ENCODE measurements around the gene DLG2. TPM values are rescaled to one million over a fixed set of nuclear protein-coding genes. Genes with fewer than 3 reads are reported as not detected.

The DLG2 gene
- total and polyA plus RNA-seq, 4 donors = 0.30 to 5.5 (median 0.68) TPM

- WGBS = 66% methylated on average over 4 of the region's 4 CpGs
- no peak overlapping the region for H3K9ac ChIP-seq (ENCODE audit: low read depth in 1 of 2, low read length in 2 of 2)
These were observed 2186.0 kb downstream of the DLG2 start for GRCh38 chr11:83441171-83441570.

GRCh38 chr11:83438438-83438837, 2188.7 kb downstream of the DLG2 start:
- H3K9me3 ChIP-seq (ENCODE audit: control insufficient read depth in 4 of 4, low read length in 3 of 4) = no peaks in the 10 kb centered on the region
- 45% methylated on average over 2 of the region's 2 CpGs for WGBS
- no peaks in the 10 kb centered on the region for H3K4me1 ChIP-seq (ENCODE audit: control insufficient read depth in 4 of 4, insufficient read depth in 4 of 4, low read length in 3 of 4)
- H3K27me3 ChIP-seq (ENCODE audit: control insufficient read depth in 4 of 4, insufficient read depth in 4 of 4, low read length in 3 of 4) = no peaks in the 10 kb centered on the region
- no peaks in the 10 kb centered on the region for H3K36me3 ChIP-seq (ENCODE audit: control insufficient read depth in 4 of 4, insufficient read depth in 3 of 4, low read depth in 1 of 4, low read length in 3 of 4)
- DNase-seq (ENCODE audit: low spot score) = no peak
- no peak for TF ChIP-seq ZBTB33 (IDR thresholded peaks at IDR 0.05)
- TF ChIP-seq JUND (IDR thresholded peaks at IDR 0.05) = no peak
- TF ChIP-seq YY1 (IDR thresholded peaks at IDR 0.05) = no peak
- no peak for TF ChIP-seq GABPA (IDR thresholded peaks at IDR 0.05 in 1 of 2, conservative IDR thresholded peaks at IDR 0.05 in 1 of 2)
- TF ChIP-seq HNF4A (conservative IDR thresholded peaks at IDR 0.05) = no peak
- no peak for TF ChIP-seq RXRA (IDR thresholded peaks at IDR 0.05)
- no peak for TF ChIP-seq FOXA2 (IDR thresholded peaks at IDR 0.05)
- TF ChIP-seq SP1 (IDR thresholded peaks at IDR 0.05) = no peak
- no peak for TF ChIP-seq HNF4G (IDR thresholded peaks at IDR 0.05)
- TF ChIP-seq, protein P1, sequence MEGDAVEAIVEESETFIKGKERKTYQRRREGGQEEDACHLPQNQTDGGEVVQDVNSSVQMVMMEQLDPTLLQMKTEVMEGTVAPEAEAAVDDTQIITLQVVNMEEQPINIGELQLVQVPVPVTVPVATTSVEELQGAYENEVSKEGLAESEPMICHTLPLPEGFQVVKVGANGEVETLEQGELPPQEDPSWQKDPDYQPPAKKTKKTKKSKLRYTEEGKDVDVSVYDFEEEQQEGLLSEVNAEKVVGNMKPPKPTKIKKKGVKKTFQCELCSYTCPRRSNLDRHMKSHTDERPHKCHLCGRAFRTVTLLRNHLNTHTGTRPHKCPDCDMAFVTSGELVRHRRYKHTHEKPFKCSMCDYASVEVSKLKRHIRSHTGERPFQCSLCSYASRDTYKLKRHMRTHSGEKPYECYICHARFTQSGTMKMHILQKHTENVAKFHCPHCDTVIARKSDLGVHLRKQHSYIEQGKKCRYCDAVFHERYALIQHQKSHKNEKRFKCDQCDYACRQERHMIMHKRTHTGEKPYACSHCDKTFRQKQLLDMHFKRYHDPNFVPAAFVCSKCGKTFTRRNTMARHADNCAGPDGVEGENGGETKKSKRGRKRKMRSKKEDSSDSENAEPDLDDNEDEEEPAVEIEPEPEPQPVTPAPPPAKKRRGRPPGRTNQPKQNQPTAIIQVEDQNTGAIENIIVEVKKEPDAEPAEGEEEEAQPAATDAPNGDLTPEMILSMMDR (IDR thresholded peaks at IDR 0.05; ENCODE audit: low read depth, low read length, missing input control) = no peak
- TF ChIP-seq, protein P2, sequence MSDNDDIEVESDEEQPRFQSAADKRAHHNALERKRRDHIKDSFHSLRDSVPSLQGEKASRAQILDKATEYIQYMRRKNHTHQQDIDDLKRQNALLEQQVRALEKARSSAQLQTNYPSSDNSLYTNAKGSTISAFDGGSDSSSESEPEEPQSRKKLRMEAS (IDR thresholded peaks at IDR 0.05) = no peak
- no peak for TF ChIP-seq TAF1 (conservative IDR thresholded peaks at IDR 0.05)
- TF ChIP-seq EGR1 (IDR thresholded peaks at IDR 0.05; ENCODE audit: low read depth in 2 of 2) = no peak
- TF ChIP-seq NR2F2 (IDR thresholded peaks at IDR 0.05) = no peak
- TF ChIP-seq, protein P3, sequence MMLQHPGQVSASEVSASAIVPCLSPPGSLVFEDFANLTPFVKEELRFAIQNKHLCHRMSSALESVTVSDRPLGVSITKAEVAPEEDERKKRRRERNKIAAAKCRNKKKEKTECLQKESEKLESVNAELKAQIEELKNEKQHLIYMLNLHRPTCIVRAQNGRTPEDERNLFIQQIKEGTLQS (IDR thresholded peaks at IDR 0.05) = no peak
- no peak overlapping the region for H3K27ac ChIP-seq (ENCODE audit: low read depth in 1 of 2, low read length in 2 of 2)
- no peak overlapping the region for H3K9ac ChIP-seq (ENCODE audit: low read depth in 1 of 2, low read length in 2 of 2)
- no peak overlapping the region for H3K4me3 ChIP-seq (ENCODE audit: low read depth in 1 of 3, low read length in 3 of 3)

More at GRCh38 chr11:83441171-83441570, 2186.0 kb downstream of the DLG2 start:
- no peak overlapping the region for H3K4me3 ChIP-seq (ENCODE audit: low read depth in 1 of 3, low read length in 3 of 3)
- H3K27ac ChIP-seq (ENCODE audit: low read depth in 1 of 2, low read length in 2 of 2) = no peak overlapping the region
- H3K9me3 ChIP-seq (ENCODE audit: control insufficient read depth in 4 of 4, low read length in 3 of 4) = no peaks in the 10 kb centered on the region
- H3K36me3 ChIP-seq (ENCODE audit: control insufficient read depth in 4 of 4, insufficient read depth in 3 of 4, low read depth in 1 of 4, low read length in 3 of 4) = no peaks in the 10 kb centered on the region
- DNase-seq (ENCODE audit: low spot score) = no peak
- H3K4me1 ChIP-seq (ENCODE audit: control insufficient read depth in 4 of 4, insufficient read depth in 4 of 4, low read length in 3 of 4) = no peaks in the 10 kb centered on the region
- H3K27me3 ChIP-seq (ENCODE audit: control insufficient read depth in 4 of 4, insufficient read depth in 4 of 4, low read length in 3 of 4) = no peaks in the 10 kb centered on the region
- TF ChIP-seq JUND (IDR thresholded peaks at IDR 0.05) (no peak), RAD21 (IDR thresholded peaks at IDR 0.05) (peak in 1 of 2 donors; percentile 32)

DNA sequence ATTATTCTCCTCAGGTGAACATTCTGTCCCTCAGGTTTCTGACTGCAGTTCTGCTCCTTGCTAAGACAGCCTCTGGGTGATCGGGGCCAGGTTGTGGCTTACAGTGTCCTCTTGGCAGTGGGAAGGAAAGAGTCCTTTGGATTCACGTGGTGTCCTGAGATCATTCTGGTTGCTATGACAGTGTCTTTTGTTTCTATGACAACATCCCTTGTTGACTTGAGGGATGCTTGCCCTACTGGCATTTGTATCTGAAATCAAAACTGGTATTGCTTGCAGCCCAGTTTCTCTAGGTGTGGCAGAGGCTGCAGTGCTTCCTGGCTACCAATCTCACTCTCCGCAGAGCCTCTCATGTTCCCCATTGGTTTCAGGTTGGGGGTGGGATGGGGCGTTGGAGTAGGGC, 2189.2 kb downstream of the DLG2 start:
- Histone ChIP-seq H3K9me3 (ENCODE audit: control insufficient read depth in 4 of 4, low read length in 3 of 4) (no peaks in the 10 kb centered on the region), H3K27me3 (ENCODE audit: control insufficient read depth in 4 of 4, insufficient read depth in 4 of 4, low read length in 3 of 4) (no peaks in the 10 kb centered on the region), H3K9ac (ENCODE audit: low read depth in 1 of 2, low read length in 2 of 2) (no peak overlapping the region), H3K4me3 (ENCODE audit: low read depth in 1 of 3, low read length in 3 of 3) (no peak overlapping the region), H3K27ac (ENCODE audit: low read depth in 1 of 2, low read length in 2 of 2) (no peak overlapping the region), H3K4me1 (ENCODE audit: control insufficient read depth in 4 of 4, insufficient read depth in 4 of 4, low read length in 3 of 4) (no peaks in the 10 kb centered on the region), H3K36me3 (ENCODE audit: control insufficient read depth in 4 of 4, insufficient read depth in 3 of 4, low read depth in 1 of 4, low read length in 3 of 4) (no peaks in the 10 kb centered on the region)
- TF ChIP-seq RXRA (IDR thresholded peaks at IDR 0.05) (no peak), FOXA2 (IDR thresholded peaks at IDR 0.05) (no peak), TAF1 (conservative IDR thresholded peaks at IDR 0.05) (no peak), SP1 (IDR thresholded peaks at IDR 0.05) (no peak), HNF4A (conservative IDR thresholded peaks at IDR 0.05) (no peak), EGR1 (IDR thresholded peaks at IDR 0.05; ENCODE audit: low read depth in 2 of 2) (no peak), RAD21 (IDR thresholded peaks at IDR 0.05) (no peak), JUND (IDR thresholded peaks at IDR 0.05) (no peak)
- TF ChIP-seq, protein P1 (IDR thresholded peaks at IDR 0.05; ENCODE audit: low read depth, low read length, missing input control) = no peak
- TF ChIP-seq, protein P3 (IDR thresholded peaks at IDR 0.05) = no peak
- 79% methylated on average over 4 of the region's 4 CpGs for WGBS
- no peak for DNase-seq (ENCODE audit: low spot score)
